HepG2 (cell line): Measurements from ENCODE around the gene PRKAG1. TPM values are rescaled to one million over a fixed set of nuclear protein-coding genes. Genes with fewer than 3 reads are reported as not detected.
A peak's percentile ranks its signal among the peaks of the same experiment; 100 is the strongest.

Experiments
- IKZF1 ChIP-seq: fragments of 450-650 bp; IDR thresholded peaks from 2 replicates; pipeline ENCODE4 v1.7.1; 2016
- ISX ChIP-seq: sonication (generic); formaldehyde crosslinking; conservative IDR thresholded peaks from 2 replicates; pipeline ENCODE4 v1.5.0; 2020; ENCODE audit warnings: missing genetic modification reagents
- KAT2B ChIP-seq: fragments of 150-350 bp; IDR thresholded peaks from 2 replicates; pipeline ENCODE4 v1.6.1; 2014; ENCODE audit warnings: low read depth, low read length, borderline replicate concordance
- MAFF ChIP-seq: IDR thresholded peaks from 2 replicates; pipeline ENCODE4 v1.6.1; 2011; ENCODE audit warnings: low read depth, low read length, improper control_type of control experiment
- MAFG ChIP-seq: sonication (generic); formaldehyde crosslinking; IDR thresholded peaks from 2 replicates; pipeline ENCODE4 v1.5.1; 2020; ENCODE audit warnings: mild to moderate bottlenecking, missing genetic modification reagents
- NBN ChIP-seq: fragments of 450-650 bp; conservative IDR thresholded peaks from 2 replicates; pipeline ENCODE4 v1.6.1; 2017
- SNAI1 ChIP-seq: sonication (generic); formaldehyde crosslinking; IDR thresholded peaks from 2 replicates; pipeline ENCODE4 v1.5.0; 2020; ENCODE audit warnings: mild to moderate bottlenecking, missing genetic modification reagents, borderline replicate concordance
- THYN1 ChIP-seq: sonication (generic); formaldehyde crosslinking; IDR thresholded peaks from 2 replicates; pipeline ENCODE4 v1.8.1; 2023; ENCODE audit warnings: low read depth, mild to moderate bottlenecking, moderate library complexity, missing genetic modification reagents, borderline replicate concordance
- TP53 ChIP-seq: sonication (generic); formaldehyde crosslinking; conservative IDR thresholded peaks from 2 replicates; pipeline ENCODE4 v1.4.0; 2020; ENCODE audit warnings: missing genetic modification reagents
- ZEB1 ChIP-seq: IDR thresholded peaks from 2 replicates; pipeline ENCODE4 v1.6.1; 2012; ENCODE audit warnings: mild to moderate bottlenecking, low read depth, inconsistent platforms; ENCODE audit not compliant: insufficient replicate concordance
- ZMAT3 ChIP-seq: sonication (generic); formaldehyde crosslinking; conservative IDR thresholded peaks from 2 replicates; pipeline ENCODE4 v1.7.0; 2021; ENCODE audit warnings: missing genetic modification reagents
- ZNF224 ChIP-seq: sonication (generic); formaldehyde crosslinking; IDR thresholded peaks from 2 replicates; pipeline ENCODE4 v1.5.0; 2020; ENCODE audit warnings: mild to moderate bottlenecking, missing genetic modification reagents
- ZNF234 ChIP-seq: sonication (generic); formaldehyde crosslinking; conservative IDR thresholded peaks from 2 replicates; pipeline ENCODE4 v1.5.1; 2020; ENCODE audit warnings: mild to moderate bottlenecking, missing genetic modification reagents
- ZNF333 ChIP-seq: sonication (generic); formaldehyde crosslinking; IDR thresholded peaks from 2 replicates; pipeline ENCODE4 v1.4.0; 2020; ENCODE audit warnings: mild to moderate bottlenecking, missing genetic modification reagents, borderline replicate concordance
- ZNF563 ChIP-seq: sonication (generic); formaldehyde crosslinking; IDR thresholded peaks from 2 replicates; pipeline ENCODE4 v1.8.0; 2022; ENCODE audit warnings: mild to moderate bottlenecking, moderate library complexity, missing genetic modification reagents
- ZNF746 ChIP-seq: sonication (generic); formaldehyde crosslinking; IDR thresholded peaks from 2 replicates; pipeline ENCODE4 v1.8.0; 2022; ENCODE audit warnings: mild to moderate bottlenecking, missing genetic modification reagents
- polyA plus RNA-seq, 8 experiments: library from polyadenylated mRNA; depleted of rRNA in 3 of 8; stranded (reverse) in 7 of 8; unstranded in 1 of 8; fragments of >200 nt; fragmentation: Illumina TruSeq in 4 of 8; extraction: Trizol in 4 of 8; gene quantifications; 2 replicates each; pipeline versions ENCODE4 v1.2.1 to v1.2.3, GENCODE V29; 2011 to 2016; ENCODE audit warnings: low read depth in 4 of 8, missing spikeins in 1 of 8, mixed read lengths in 1 of 8; ENCODE audit not compliant: insufficient read depth in 1 of 8
- total RNA-seq, 5 experiments: library from RNA; depleted of rRNA; stranded (reverse); fragments of >200 nt; fragmentation: Illumina TruSeq; extraction: Trizol; gene quantifications; 2 replicates each; pipeline ENCODE4 v1.2.3, GENCODE V29; 2016; ENCODE audit warnings: low read depth in 1 of 5
- TF ChIP-seq, protein P1 (sequence below): sonication (generic); formaldehyde crosslinking; IDR thresholded peaks from 2 replicates; pipeline ENCODE4 v1.5.0; 2020; ENCODE audit warnings: mild to moderate bottlenecking, missing genetic modification reagents
- TF ChIP-seq, protein P2 (sequence below): IDR thresholded peaks from 2 replicates; pipeline ENCODE4 v1.6.1; 2016; ENCODE audit warnings: low read depth, borderline replicate concordance
- TF ChIP-seq, protein P3 (sequence below): IDR thresholded peaks from 2 replicates; pipeline ENCODE4 v1.6.1; 2018; ENCODE audit warnings: missing genetic modification reagents, mild to moderate bottlenecking, missing compliant biosample characterization
- TF ChIP-seq, protein P4 (sequence below): sonication (generic); formaldehyde crosslinking; IDR thresholded peaks from 2 replicates; pipeline ENCODE4 v1.8.1; 2023; ENCODE audit warnings: mild to moderate bottlenecking, moderate library complexity, missing genetic modification reagents
- TF ChIP-seq, protein P5 (sequence below): sonication (generic); formaldehyde crosslinking; conservative IDR thresholded peaks from 2 replicates; pipeline ENCODE4 v1.8.0; 2022; ENCODE audit warnings: low read depth, missing genetic modification reagents
- TF ChIP-seq, protein P6 (sequence below): sonication (generic); formaldehyde crosslinking; IDR thresholded peaks from 2 replicates; pipeline ENCODE4 v1.8.0; 2022; ENCODE audit warnings: mild to moderate bottlenecking, missing genetic modification reagents; ENCODE audit not compliant: insufficient replicate concordance

PRKAG1 gene
- total and polyA plus RNA-seq, 2 of the 13 experiments (the other 11 are each of a cell fraction or from before 2014, with no cell fraction given) = 26.1 to 32.8 TPM

DNA sequence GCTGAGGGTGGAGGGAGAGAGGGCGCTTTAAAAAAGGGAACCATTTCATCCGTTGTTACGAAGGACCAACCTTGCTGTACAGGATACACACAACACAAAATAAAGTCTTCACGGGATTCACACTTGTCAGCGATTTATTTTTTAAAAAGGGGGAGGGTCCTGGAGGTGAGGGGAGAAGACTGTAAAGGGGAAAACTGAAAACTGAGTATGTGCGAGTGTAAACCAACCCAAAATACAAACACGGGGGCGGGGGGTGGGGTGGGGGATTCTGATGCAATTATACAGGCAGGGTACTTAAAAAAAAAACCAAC, 499 bp upstream of the PRKAG1 start (continued):
- TF ChIP-seq, protein P1, sequence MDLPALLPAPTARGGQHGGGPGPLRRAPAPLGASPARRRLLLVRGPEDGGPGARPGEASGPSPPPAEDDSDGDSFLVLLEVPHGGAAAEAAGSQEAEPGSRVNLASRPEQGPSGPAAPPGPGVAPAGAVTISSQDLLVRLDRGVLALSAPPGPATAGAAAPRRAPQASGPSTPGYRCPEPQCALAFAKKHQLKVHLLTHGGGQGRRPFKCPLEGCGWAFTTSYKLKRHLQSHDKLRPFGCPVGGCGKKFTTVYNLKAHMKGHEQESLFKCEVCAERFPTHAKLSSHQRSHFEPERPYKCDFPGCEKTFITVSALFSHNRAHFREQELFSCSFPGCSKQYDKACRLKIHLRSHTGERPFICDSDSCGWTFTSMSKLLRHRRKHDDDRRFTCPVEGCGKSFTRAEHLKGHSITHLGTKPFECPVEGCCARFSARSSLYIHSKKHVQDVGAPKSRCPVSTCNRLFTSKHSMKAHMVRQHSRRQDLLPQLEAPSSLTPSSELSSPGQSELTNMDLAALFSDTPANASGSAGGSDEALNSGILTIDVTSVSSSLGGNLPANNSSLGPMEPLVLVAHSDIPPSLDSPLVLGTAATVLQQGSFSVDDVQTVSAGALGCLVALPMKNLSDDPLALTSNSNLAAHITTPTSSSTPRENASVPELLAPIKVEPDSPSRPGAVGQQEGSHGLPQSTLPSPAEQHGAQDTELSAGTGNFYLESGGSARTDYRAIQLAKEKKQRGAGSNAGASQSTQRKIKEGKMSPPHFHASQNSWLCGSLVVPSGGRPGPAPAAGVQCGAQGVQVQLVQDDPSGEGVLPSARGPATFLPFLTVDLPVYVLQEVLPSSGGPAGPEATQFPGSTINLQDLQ (CRISPR knock-in tag) = no peak
- TF ChIP-seq ZNF746 (CRISPR knock-in tag) (no peak), NBN (no peak), ZNF333 (CRISPR knock-in tag) (no peak), SNAI1 (CRISPR knock-in tag) (no peak), ZNF563 (CRISPR knock-in tag) (no peak), ZEB1 (no peak), MAFG (CRISPR knock-in tag) (no peak), ZNF234 (CRISPR knock-in tag) (no peak), KAT2B (no peak), THYN1 (CRISPR knock-in tag) (no peak), ZNF224 (CRISPR knock-in tag) (no peak), MAFF (peak; percentile 29; the same call in 1 of the 2 replicates), ISX (CRISPR knock-in tag) (0 out of 2 replicates have a peak, but pooled peaks have one; percentile 7), TP53 (CRISPR knock-in tag) (0 out of 2 replicates have a peak, but pooled peaks have one; percentile 9), IKZF1 (no peak), ZMAT3 (0 out of 2 replicates have a peak, but pooled peaks have one; percentile 1)
- TF ChIP-seq, protein P2, sequence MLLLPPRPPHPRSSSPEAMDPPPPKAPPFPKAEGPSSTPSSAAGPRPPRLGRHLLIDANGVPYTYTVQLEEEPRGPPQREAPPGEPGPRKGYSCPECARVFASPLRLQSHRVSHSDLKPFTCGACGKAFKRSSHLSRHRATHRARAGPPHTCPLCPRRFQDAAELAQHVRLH (CRISPR knock-in tag) = no peak
- TF ChIP-seq, protein P3, sequence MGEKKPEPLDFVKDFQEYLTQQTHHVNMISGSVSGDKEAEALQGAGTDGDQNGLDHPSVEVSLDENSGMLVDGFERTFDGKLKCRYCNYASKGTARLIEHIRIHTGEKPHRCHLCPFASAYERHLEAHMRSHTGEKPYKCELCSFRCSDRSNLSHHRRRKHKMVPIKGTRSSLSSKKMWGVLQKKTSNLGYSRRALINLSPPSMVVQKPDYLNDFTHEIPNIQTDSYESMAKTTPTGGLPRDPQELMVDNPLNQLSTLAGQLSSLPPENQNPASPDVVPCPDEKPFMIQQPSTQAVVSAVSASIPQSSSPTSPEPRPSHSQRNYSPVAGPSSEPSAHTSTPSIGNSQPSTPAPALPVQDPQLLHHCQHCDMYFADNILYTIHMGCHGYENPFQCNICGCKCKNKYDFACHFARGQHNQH = no peak
- TF ChIP-seq, protein P4, sequence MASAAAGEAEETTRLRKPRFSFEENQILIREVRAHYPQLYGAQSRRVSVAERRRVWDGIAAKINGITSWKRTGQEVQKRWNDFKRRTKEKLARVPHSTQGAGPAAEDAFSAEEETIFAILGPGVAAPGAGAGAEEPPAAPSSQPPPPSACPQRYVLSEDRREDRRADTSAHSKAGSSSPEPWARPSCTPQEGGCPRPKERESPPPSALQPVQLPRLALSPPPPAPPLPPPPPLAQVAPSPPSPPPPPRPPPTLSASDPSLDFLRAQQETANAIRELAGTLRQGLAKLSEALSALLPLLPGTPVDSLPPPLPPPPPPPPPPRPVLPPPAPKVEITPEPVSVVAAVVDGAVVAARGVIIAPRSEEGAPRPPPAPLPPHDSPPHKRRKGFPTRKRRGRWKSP (CRISPR knock-in tag) = no peak
- TF ChIP-seq, protein P5, sequence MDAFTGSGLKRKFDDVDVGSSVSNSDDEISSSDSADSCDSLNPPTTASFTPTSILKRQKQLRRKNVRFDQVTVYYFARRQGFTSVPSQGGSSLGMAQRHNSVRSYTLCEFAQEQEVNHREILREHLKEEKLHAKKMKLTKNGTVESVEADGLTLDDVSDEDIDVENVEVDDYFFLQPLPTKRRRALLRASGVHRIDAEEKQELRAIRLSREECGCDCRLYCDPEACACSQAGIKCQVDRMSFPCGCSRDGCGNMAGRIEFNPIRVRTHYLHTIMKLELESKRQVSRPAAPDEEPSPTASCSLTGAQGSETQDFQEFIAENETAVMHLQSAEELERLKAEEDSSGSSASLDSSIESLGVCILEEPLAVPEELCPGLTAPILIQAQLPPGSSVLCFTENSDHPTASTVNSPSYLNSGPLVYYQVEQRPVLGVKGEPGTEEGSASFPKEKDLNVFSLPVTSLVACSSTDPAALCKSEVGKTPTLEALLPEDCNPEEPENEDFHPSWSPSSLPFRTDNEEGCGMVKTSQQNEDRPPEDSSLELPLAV = 0 out of 2 replicates have a peak, but pooled peaks have one; percentile 52
- TF ChIP-seq, protein P6, sequence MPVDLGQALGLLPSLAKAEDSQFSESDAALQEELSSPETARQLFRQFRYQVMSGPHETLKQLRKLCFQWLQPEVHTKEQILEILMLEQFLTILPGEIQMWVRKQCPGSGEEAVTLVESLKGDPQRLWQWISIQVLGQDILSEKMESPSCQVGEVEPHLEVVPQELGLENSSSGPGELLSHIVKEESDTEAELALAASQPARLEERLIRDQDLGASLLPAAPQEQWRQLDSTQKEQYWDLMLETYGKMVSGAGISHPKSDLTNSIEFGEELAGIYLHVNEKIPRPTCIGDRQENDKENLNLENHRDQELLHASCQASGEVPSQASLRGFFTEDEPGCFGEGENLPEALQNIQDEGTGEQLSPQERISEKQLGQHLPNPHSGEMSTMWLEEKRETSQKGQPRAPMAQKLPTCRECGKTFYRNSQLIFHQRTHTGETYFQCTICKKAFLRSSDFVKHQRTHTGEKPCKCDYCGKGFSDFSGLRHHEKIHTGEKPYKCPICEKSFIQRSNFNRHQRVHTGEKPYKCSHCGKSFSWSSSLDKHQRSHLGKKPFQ (CRISPR knock-in tag) = peak; percentile 4
